Thyroid gland (tissue), 4 donors: ENCODE measurements around the gene TBXAS1.

ENCODE experiments used
- CTCF ChIP-seq, 6 experiments: fragments of 200-600 bp in 3 of 6; fragments of 450-650 bp in 3 of 6; sonication (generic) in 3 of 6; IDR thresholded peaks; one replicate each; pipeline ENCODE4 v1.5.1; 2016 to 2019; ENCODE audit warnings: antibody characterized with exemption in 6 of 6, mild to moderate bottlenecking in 2 of 6, inconsistent platforms in 1 of 6, moderate library complexity in 1 of 6
- POLR2A ChIP-seq, 2 donors: fragments of 450-650 bp; IDR thresholded peaks; one replicate each; pipeline ENCODE4 v1.6.1; 2017; ENCODE audit warnings: antibody characterized with exemption in 2 of 2, mild to moderate bottlenecking in 2 of 2, moderate library complexity in 1 of 2

- TF ChIP-seq CTCF (IDR thresholded peaks at IDR 0.05) (no peak), POLR2A (IDR thresholded peaks at IDR 0.05) (no peak)
Observed at GRCh38 chr7:139827042-139827441, 2.0 kb upstream of the TBXAS1 start.
